Activated CD4-positive, alpha-beta memory T cell treated with anti-CD3 and anti-CD28 coated beads, Interleukin-2, amount 10 ng/mL, durations not matched to agents 7 days and 5 days (primary cell): ENCODE results near the gene CYP27A1. TPM values are rescaled to one million over a fixed set of nuclear protein-coding genes. Genes with fewer than 3 reads are reported as not detected.
"Not testable (repeated sequence)": the region's sequence is repeated elsewhere in the genome, so short reads cannot be mapped to it uniquely, and the experiment has no call there.

ENCODE experiments used
- CTCF ChIA-PET: fragments of 350-600 bp; sonication (Branson Sonifier 250); formaldehyde crosslinking; loops from one replicate; lab custom pipeline; 2021; ENCODE audit warnings: antibody characterized with exemption, inconsistent platforms; lab: Charles Lee
- POLR2A ChIA-PET: fragments of 350-600 bp; sonication (Branson Sonifier 250); formaldehyde crosslinking; loops from one replicate; lab custom pipeline; 2021; ENCODE audit warnings: antibody characterized with exemption; lab: Charles Lee
- DNase-seq: peaks from one replicate; pipeline ENCODE4 v3.0.0-alpha.2; 2020
- H3K27ac Mint-ChIP-seq: one replicate; pipeline ENCODE4 v1.8.0; 2021; ENCODE audit warnings: mild to moderate bottlenecking, mixed read lengths
- H3K27me3 Mint-ChIP-seq: one replicate; pipeline ENCODE4 v1.8.0; 2021; ENCODE audit warnings: mixed read lengths
- H3K36me3 Mint-ChIP-seq: one replicate; pipeline ENCODE4 v1.8.0; 2021; ENCODE audit warnings: low read depth, mixed read lengths
- H3K4me1 Mint-ChIP-seq: one replicate; pipeline ENCODE4 v1.8.0; 2021; ENCODE audit warnings: mixed read lengths
- H3K4me3 Mint-ChIP-seq: one replicate; pipeline ENCODE4 v1.8.0; 2021; ENCODE audit warnings: mild to moderate bottlenecking, mixed read lengths
- H3K9me3 Mint-ChIP-seq: one replicate; pipeline ENCODE4 v1.8.0; 2021; ENCODE audit warnings: mixed read lengths
- total RNA-seq, 2 experiments: library from RNA; stranded (reverse); gene quantifications; one replicate each; pipeline ENCODE4 v1.2.3, GENCODE V29; 2021

The CYP27A1 gene
- total RNA-seq, 2 experiments from 2014 or later = not detected

- no peaks in the 10 kb centered on the region for H3K36me3 Mint-ChIP-seq
- ChIA-PET POLR2A (interaction anchor here (0.6 kb wide), 1 partner anchor 22 kb away, joined by 4 read pairs; no protein-coding TSS in a partner anchor), CTCF (interaction anchor here (0.5 kb wide), 1 partner anchor 65 kb away, joined by 4 read pairs; no protein-coding TSS in a partner anchor)
- no peak for DNase-seq
- H3K27ac Mint-ChIP-seq = no peak overlapping the region
- no peaks in the 10 kb centered on the region for H3K9me3 Mint-ChIP-seq
- H3K4me3 Mint-ChIP-seq = no peak overlapping the region
- H3K27me3 Mint-ChIP-seq = peaks cover 24% of the 10 kb centered on the region
- H3K4me1 Mint-ChIP-seq = no peaks in the 10 kb centered on the region
These were observed 50.1 kb downstream of the CYP27A1 start for GRCh38 chr2:218832081-218832480.

GRCh38 chr2:218832520-218832919 lies 50.6 kb downstream of the CYP27A1 start:
- Mint-ChIP-seq H3K4me3 (no peak overlapping the region), H3K27ac (no peak overlapping the region), H3K27me3 (peaks cover 28% of the 10 kb centered on the region), H3K9me3 (no peaks in the 10 kb centered on the region), H3K4me1 (no peaks in the 10 kb centered on the region), H3K36me3 (no peaks in the 10 kb centered on the region)
- POLR2A ChIA-PET = no interaction called here
- DNase-seq = no peak
- CTCF ChIA-PET = interaction anchor here (0.5 kb wide), 1 partner anchor 65 kb away, joined by 4 read pairs; no protein-coding TSS in a partner anchor

- DNase-seq = no peak
- H3K4me1 Mint-ChIP-seq = no peaks in the 10 kb centered on the region
- H3K9me3 Mint-ChIP-seq = no peaks in the 10 kb centered on the region
- no peaks in the 10 kb centered on the region for H3K36me3 Mint-ChIP-seq
- POLR2A ChIA-PET = no interaction called here
- no peak overlapping the region for H3K4me3 Mint-ChIP-seq
- peaks cover 32% of the 10 kb centered on the region for H3K27me3 Mint-ChIP-seq
- CTCF ChIA-PET = no interaction called here
- H3K27ac Mint-ChIP-seq = no peak overlapping the region
These were observed 51.2 kb downstream of the CYP27A1 start for GRCh38 chr2:218833023-218833609.

- CTCF ChIA-PET = no interaction called here
- POLR2A ChIA-PET = no interaction called here
These were observed 52.7 kb downstream of the CYP27A1 start for GRCh38 chr2:218834685-218835084.

GRCh38 chr2:218837495-218837894 lies 55.5 kb downstream of the CYP27A1 start:
- H3K4me3 Mint-ChIP-seq = no peak overlapping the region
- ChIA-PET CTCF (interaction anchor here (2.8 kb wide), 1 partner anchor 10 kb away, joined by 9 read pairs; no protein-coding TSS in a partner anchor), POLR2A (no interaction called here)
- H3K4me1 Mint-ChIP-seq = no peaks in the 10 kb centered on the region
- no peaks in the 10 kb centered on the region for H3K9me3 Mint-ChIP-seq
- H3K27me3 Mint-ChIP-seq = peaks cover 49% of the 10 kb centered on the region
- H3K27ac Mint-ChIP-seq = no peak overlapping the region
- H3K36me3 Mint-ChIP-seq = no peaks in the 10 kb centered on the region
- no peak for DNase-seq

More at GRCh38 chr2:218834685-218835084, 52.7 kb downstream of the CYP27A1 start:
- Mint-ChIP-seq H3K9me3 (no peaks in the 10 kb centered on the region), H3K27me3 (peaks cover 44% of the 10 kb centered on the region), H3K4me3 (no peak overlapping the region), H3K36me3 (no peaks in the 10 kb centered on the region), H3K4me1 (no peaks in the 10 kb centered on the region), H3K27ac (no peak overlapping the region)
- DNase-seq = no peak

- H3K27me3 Mint-ChIP-seq = peaks cover 42% of the 10 kb centered on the region
- CTCF ChIA-PET = interaction anchor here (2.8 kb wide), 1 partner anchor 8 kb away, joined by 9 read pairs; no protein-coding TSS in a partner anchor
- no peak for DNase-seq
- no peak overlapping the region for H3K27ac Mint-ChIP-seq
- no peaks in the 10 kb centered on the region for H3K4me1 Mint-ChIP-seq
- POLR2A ChIA-PET = interaction anchor here (0.6 kb wide), 1 partner anchor 610 kb away, joined by 3 read pairs; no protein-coding TSS in a partner anchor
- H3K9me3 Mint-ChIP-seq = no peaks in the 10 kb centered on the region
- no peaks in the 10 kb centered on the region for H3K36me3 Mint-ChIP-seq
- H3K4me3 Mint-ChIP-seq = no peak overlapping the region
These were observed 57.5 kb downstream of the CYP27A1 start for GRCh38 chr2:218839430-218839829.

GRCh38 chr2:218839888-218840287 lies 57.9 kb downstream of the CYP27A1 start:
- no peaks in the 10 kb centered on the region for H3K4me1 Mint-ChIP-seq
- CTCF ChIA-PET = no interaction called here

GRCh38 chr2:218844334-218844733 lies 62.4 kb downstream of the CYP27A1 start:
- POLR2A ChIA-PET, H3K9me3 Mint-ChIP-seq: not testable (repeated sequence)

More at GRCh38 chr2:218839888-218840287, 57.9 kb downstream of the CYP27A1 start:
- no peak for DNase-seq
- H3K9me3 Mint-ChIP-seq = no peaks in the 10 kb centered on the region
- H3K27me3 Mint-ChIP-seq = peaks cover 40% of the 10 kb centered on the region
- H3K27ac Mint-ChIP-seq = no peak overlapping the region
- no peak overlapping the region for H3K4me3 Mint-ChIP-seq
- no peaks in the 10 kb centered on the region for H3K36me3 Mint-ChIP-seq
- POLR2A ChIA-PET = interaction anchor here (0.6 kb wide), 1 partner anchor 609 kb away, joined by 3 read pairs; no protein-coding TSS in a partner anchor

GRCh38 chr2:218846963-218847362 lies 65.0 kb downstream of the CYP27A1 start:
- not testable (repeated sequence) for H3K27me3 Mint-ChIP-seq, H3K4me1 Mint-ChIP-seq, DNase-seq, H3K4me3 Mint-ChIP-seq, H3K27ac Mint-ChIP-seq, H3K36me3 Mint-ChIP-seq, H3K9me3 Mint-ChIP-seq
- ChIA-PET CTCF (interaction anchor here (0.5 to 2.9 kb wide), 30 partner anchors 9 to 577 kb away, joined by 3 to 74 read pairs (median 3); partner anchors contain the start of genes AAMP, BCS1L, PNKD and TTLL4), POLR2A (interaction anchor here (0.6 to 1.2 kb wide), 4 partner anchors 116 to 188 kb away, joined by 3 to 5 read pairs (median 4); partner anchors contain the start of genes BCS1L and ZNF142)

More at GRCh38 chr2:218844334-218844733, 62.4 kb downstream of the CYP27A1 start:
- H3K27ac Mint-ChIP-seq, H3K4me3 Mint-ChIP-seq, CTCF ChIA-PET, DNase-seq, H3K36me3 Mint-ChIP-seq, H3K4me1 Mint-ChIP-seq: not testable (repeated sequence)
- peaks cover 18% of the 10 kb centered on the region for H3K27me3 Mint-ChIP-seq

- Mint-ChIP-seq H3K27me3 (peaks cover 23% of the 10 kb centered on the region), H3K4me3 (no peak overlapping the region)
These were observed 67.8 kb downstream of the CYP27A1 start for GRCh38 chr2:218849721-218850120.

GRCh38 chr2:218850796-218851195 lies 68.8 kb downstream of the CYP27A1 start:
- POLR2A ChIA-PET = no interaction called here
- Mint-ChIP-seq H3K4me1 (no peaks in the 10 kb centered on the region), H3K27me3 (peaks cover 33% of the 10 kb centered on the region), H3K36me3 (no peaks in the 10 kb centered on the region), H3K4me3 (no peak overlapping the region), H3K9me3 (no peaks in the 10 kb centered on the region), H3K27ac (no peak overlapping the region)
- CTCF ChIA-PET = interaction anchor here (0.8 to 3.2 kb wide), 8 partner anchors 47 to 192 kb away, joined by 3 to 39 read pairs (median 4); partner anchors contain the start of genes BCS1L and ZNF142
- no peak for DNase-seq

More at GRCh38 chr2:218849721-218850120, 67.8 kb downstream of the CYP27A1 start:
- Mint-ChIP-seq H3K4me1 (no peaks in the 10 kb centered on the region), H3K27ac (no peak overlapping the region), H3K9me3 (no peaks in the 10 kb centered on the region), H3K36me3 (no peaks in the 10 kb centered on the region)
- POLR2A ChIA-PET = no interaction called here
- CTCF ChIA-PET = interaction anchor here (1.0 to 3.2 kb wide), 3 partner anchors 49 to 191 kb away, joined by 3 to 74 read pairs (median 39); partner anchors contain the start of genes BCS1L and ZNF142
- no peak for DNase-seq

- POLR2A ChIA-PET = interaction anchor here (0.6 kb wide), 1 partner anchor 253 kb away, joined by 3 read pairs; no protein-coding TSS in a partner anchor
- H3K4me3 Mint-ChIP-seq = no peak overlapping the region
- no peak for DNase-seq
- no peaks in the 10 kb centered on the region for H3K4me1 Mint-ChIP-seq
- H3K9me3 Mint-ChIP-seq = no peaks in the 10 kb centered on the region
- CTCF ChIA-PET = interaction anchor here (0.9 to 3.2 kb wide), 5 partner anchors 47 to 192 kb away, joined by 4 to 39 read pairs (median 7); partner anchors contain the start of genes BCS1L and ZNF142
- peaks cover 38% of the 10 kb centered on the region for H3K27me3 Mint-ChIP-seq
- H3K36me3 Mint-ChIP-seq = no peaks in the 10 kb centered on the region
- no peak overlapping the region for H3K27ac Mint-ChIP-seq
These were observed 69.3 kb downstream of the CYP27A1 start for GRCh38 chr2:218851286-218851685.
